Activated CD4-positive, CD25-positive, alpha-beta regulatory T cell treated with anti-CD3 and anti-CD28 coated beads, Interleukin-2, amount 50 U/mL, for 16 hours (primary cell): ENCODE measurements around the gene ZNF140.

Experiments used
- DNase-seq: peaks from one replicate; pipeline ENCODE4 v3.0.0-alpha.2; 2020; ENCODE audit warnings: low read depth, low spot score

The ZNF140 gene

GRCh38 chr12:133080368-133081158 lies at the start of gene ZNF140:
ZNF140 (plus strand) TSS chr12:133080923; CDS start chr12:133081321, 398 bp downstream.
- DNase-seq = peak; percentile 91

GRCh38 chr12:133037207-133038005 lies 43.3 kb upstream of the ZNF140 start, which contains the start of gene ZNF84:
ZNF84 (plus strand) TSS chr12:133037509; CDS start chr12:133041468, 3,959 bp downstream.
- DNase-seq = peak; percentile 97

GRCh38 chr12:133038118-133038709 lies 42.5 kb upstream of the ZNF140 start:
- DNase-seq = no peak

- no peak for DNase-seq
Measured at GRCh38 chr12:133046698-133047097, 34.0 kb upstream of the ZNF140 start.

- no peak for DNase-seq
Measured at GRCh38 chr12:133057446-133057845, 23.3 kb upstream of the ZNF140 start.

- no peak for DNase-seq
Measured at GRCh38 chr12:133058203-133059113, 22.3 kb upstream of the ZNF140 start.

GRCh38 chr12:133061954-133062353 lies 18.8 kb upstream of the ZNF140 start:
- no peak for DNase-seq

GRCh38 chr12:133063556-133063955 lies 17.2 kb upstream of the ZNF140 start:
- DNase-seq = no peak

GRCh38 chr12:133073836-133074235 lies 6.9 kb upstream of the ZNF140 start:
- DNase-seq = no peak

- DNase-seq = peak; percentile 93
Measured at GRCh38 chr12:133080026-133080367, 726 bp upstream of the ZNF140 start.

GRCh38 chr12:133081159-133081780 lies 547 bp downstream of the ZNF140 start:
- DNase-seq = no peak

GRCh38 chr12:133083345-133083744 lies 2.6 kb downstream of the ZNF140 start:
- no peak for DNase-seq

- no peak for DNase-seq
Measured at GRCh38 chr12:133105620-133106019, 24.9 kb downstream of the ZNF140 start.

GRCh38 chr12:133106253-133106652 lies 25.5 kb downstream of the ZNF140 start:
- DNase-seq = no peak

GRCh38 chr12:133107121-133107520 lies 26.4 kb downstream of the ZNF140 start:
- DNase-seq = no peak

- no peak for DNase-seq
Measured at GRCh38 chr12:133108150-133108549, 27.4 kb downstream of the ZNF140 start.

- DNase-seq = no peak
Measured at GRCh38 chr12:133120385-133121191, 39.9 kb downstream of the ZNF140 start.

- DNase-seq = no peak
Measured at GRCh38 chr12:133124674-133125073, 44.0 kb downstream of the ZNF140 start.

- no peak for DNase-seq
Measured at GRCh38 chr12:133129368-133130037, 48.8 kb downstream of the ZNF140 start.
